T-helper 1 cell treated with Interleukin-12 subunit alpha and Interleukin-12 subunit beta and Interleukin-4 antibody, amounts not matched to agents 30 μg/mL and 1 μg/mL, for 36 hours (primary cell): Measurements from ENCODE around the gene MSLN.

Experiments
- H3K27ac Mint-ChIP-seq: one replicate; pipeline ENCODE4 v1.8.0; 2021; ENCODE audit warnings: mild to moderate bottlenecking, mixed read lengths
- H3K27me3 Mint-ChIP-seq: one replicate; pipeline ENCODE4 v1.8.0; 2021; ENCODE audit warnings: low read depth, mixed read lengths
- H3K36me3 Mint-ChIP-seq: one replicate; pipeline ENCODE4 v1.8.0; 2021; ENCODE audit warnings: low read depth, mixed read lengths
- H3K4me1 Mint-ChIP-seq: one replicate; pipeline ENCODE4 v1.8.0; 2021; ENCODE audit warnings: low read depth, mixed read lengths
- H3K4me3 Mint-ChIP-seq: one replicate; pipeline ENCODE4 v1.8.0; 2021; ENCODE audit warnings: mild to moderate bottlenecking, moderate library complexity, mixed read lengths
- H3K9me3 Mint-ChIP-seq: one replicate; pipeline ENCODE4 v1.8.0; 2021; ENCODE audit warnings: mixed read lengths

Gene MSLN

DNA sequence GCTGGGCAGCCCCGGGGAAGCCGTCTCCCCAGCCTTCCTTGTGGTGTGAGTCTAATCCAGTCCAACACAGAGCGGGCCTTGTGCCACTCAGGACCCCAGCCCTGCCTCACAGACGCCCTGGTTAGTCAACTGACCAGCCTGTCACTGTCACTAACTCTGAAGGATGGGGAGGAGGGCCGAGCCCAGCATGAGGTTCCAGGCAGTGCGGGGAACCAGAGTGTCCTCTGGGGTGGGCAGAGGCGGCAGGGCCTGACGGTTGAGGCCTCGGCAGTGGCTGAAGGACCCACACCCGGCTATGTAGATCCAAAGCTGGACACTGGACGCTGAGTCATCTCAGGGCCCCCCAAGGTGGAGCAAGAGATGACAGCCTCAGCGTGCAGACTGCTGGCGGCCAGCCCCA lies 19.0 kb downstream of the MSLN start:
- Mint-ChIP-seq H3K36me3 (no peaks in the 10 kb centered on the region), H3K27ac (no peak overlapping the region), H3K4me1 (peaks cover 1% of the 10 kb centered on the region), H3K9me3 (no peaks in the 10 kb centered on the region), H3K4me3 (no peak overlapping the region), H3K27me3 (no peaks in the 10 kb centered on the region)

DNA sequence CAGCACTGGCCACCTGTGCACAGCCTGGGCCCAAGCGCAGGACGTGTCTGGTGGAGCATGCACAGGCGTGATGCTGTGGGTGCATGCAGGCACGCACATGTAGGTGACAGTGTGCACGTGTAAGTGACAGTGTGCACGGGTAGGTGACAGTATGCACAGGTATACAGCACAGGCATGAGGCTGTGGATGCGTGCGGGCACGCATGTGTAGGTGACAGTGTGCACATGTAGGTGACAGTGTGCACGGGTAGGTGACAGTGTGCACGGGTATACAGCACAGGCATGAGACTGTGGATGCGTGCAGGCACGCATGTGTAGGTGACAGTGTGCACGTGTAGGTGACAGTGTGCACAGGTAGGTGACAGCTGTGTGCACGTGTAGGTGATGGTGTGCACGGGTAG lies 19.8 kb downstream of the MSLN start:
- peaks cover 1% of the 10 kb centered on the region for H3K4me1 Mint-ChIP-seq
- no peak overlapping the region for H3K4me3 Mint-ChIP-seq
- H3K27ac Mint-ChIP-seq, result no peak overlapping the region
- no peaks in the 10 kb centered on the region for H3K36me3 Mint-ChIP-seq
- no peaks in the 10 kb centered on the region for H3K27me3 Mint-ChIP-seq
- no peaks in the 10 kb centered on the region for H3K9me3 Mint-ChIP-seq

DNA sequence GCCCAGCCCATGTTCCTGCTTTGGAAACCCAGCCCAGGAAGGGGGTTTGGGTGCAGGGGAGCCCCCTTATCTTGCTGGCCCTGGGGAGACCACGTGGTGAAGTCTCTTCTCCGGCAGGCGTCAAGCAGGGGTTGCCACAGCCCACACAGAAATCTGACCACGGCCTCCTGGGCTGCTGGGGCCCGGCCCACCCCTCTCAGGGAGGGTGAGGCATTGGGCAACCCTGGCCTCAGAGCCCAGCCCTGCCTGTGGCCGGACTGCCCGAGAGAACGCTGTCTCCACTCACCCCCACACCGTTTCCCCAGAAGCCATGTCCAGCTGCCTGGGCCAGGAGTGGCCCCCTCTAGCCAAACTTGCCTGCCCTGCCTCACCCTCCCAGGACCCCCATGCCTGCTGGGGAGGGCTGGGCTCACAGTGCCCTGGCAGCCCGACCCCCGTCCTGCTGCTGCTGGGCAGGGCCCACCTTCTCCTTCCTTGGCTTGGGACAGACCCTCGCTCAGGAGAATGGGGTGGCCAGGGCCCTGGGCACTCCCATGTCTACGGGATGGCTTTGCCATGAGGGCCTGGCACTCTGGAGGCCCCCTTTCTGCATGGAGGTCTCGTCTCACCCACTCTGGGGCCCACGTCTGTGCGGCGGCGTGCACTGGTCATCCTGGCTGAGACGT lies 20.9 kb downstream of the MSLN start:
- Mint-ChIP-seq H3K27ac (no peak overlapping the region), H3K27me3 (no peaks in the 10 kb centered on the region), H3K4me3 (no peak overlapping the region), H3K36me3 (no peaks in the 10 kb centered on the region), H3K9me3 (no peaks in the 10 kb centered on the region), H3K4me1 (peaks cover 1% of the 10 kb centered on the region)

DNA sequence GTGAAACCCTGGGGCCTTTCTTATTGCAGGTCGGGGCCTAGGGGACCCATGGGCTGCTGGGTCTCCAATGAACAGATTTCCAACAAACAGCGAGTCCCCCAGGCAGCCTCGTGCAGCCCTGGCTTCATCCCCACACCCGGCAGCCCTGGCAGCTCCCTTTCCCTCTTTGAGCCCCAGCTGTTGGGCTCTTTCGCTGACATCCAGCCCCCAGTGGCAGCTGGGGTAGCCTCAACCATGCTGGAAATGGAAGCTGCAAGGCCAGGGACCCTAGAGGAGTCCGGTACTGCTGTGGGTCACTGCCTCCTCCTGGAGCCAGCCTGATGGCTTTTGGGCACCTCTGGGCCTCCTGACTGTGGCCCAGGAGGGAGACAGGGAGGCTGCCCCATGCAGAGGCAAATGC lies 21.7 kb downstream of the MSLN start:
- Mint-ChIP-seq H3K4me1 (peaks cover 1% of the 10 kb centered on the region), H3K27me3 (no peaks in the 10 kb centered on the region), H3K4me3 (no peak overlapping the region), H3K27ac (no peak overlapping the region), H3K36me3 (no peaks in the 10 kb centered on the region), H3K9me3 (no peaks in the 10 kb centered on the region)

DNA sequence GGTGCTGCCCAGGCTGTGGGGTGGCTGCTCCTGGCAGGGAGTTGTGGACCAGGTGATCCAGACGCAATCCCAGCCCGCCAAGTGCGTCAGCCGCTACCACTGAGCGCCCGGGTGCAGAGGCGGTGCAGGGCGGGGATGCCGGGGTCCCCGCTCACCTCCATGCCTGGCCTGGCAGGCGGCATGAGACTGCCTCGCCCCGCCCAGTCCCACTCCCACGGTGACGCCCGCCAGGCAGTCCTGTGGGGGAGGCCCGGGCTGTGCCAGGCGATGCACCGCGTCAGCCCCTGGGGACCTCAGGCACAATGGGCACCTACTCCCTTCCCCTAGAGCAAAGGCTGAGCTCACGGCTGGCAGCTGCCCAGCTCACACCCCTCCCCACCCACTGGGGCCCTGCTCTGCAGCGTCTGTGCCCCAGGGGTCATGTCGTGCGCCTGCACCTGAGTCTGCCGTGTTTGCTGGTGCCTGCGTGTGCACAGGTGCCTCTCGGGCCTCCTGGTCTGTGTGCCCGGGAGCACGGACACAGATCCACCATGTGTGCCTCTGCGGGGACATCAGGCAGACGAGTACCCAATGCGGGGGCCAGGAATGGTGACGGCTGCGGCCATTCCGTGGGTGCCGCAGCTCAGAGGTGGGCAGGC lies 22.4 kb downstream of the MSLN start:
- H3K4me1 Mint-ChIP-seq, result no peaks in the 10 kb centered on the region
- no peaks in the 10 kb centered on the region for H3K27me3 Mint-ChIP-seq
- no peak overlapping the region for H3K27ac Mint-ChIP-seq
- H3K36me3 Mint-ChIP-seq, result no peaks in the 10 kb centered on the region
- H3K9me3 Mint-ChIP-seq, result no peaks in the 10 kb centered on the region
- H3K4me3 Mint-ChIP-seq, result no peak overlapping the region

DNA sequence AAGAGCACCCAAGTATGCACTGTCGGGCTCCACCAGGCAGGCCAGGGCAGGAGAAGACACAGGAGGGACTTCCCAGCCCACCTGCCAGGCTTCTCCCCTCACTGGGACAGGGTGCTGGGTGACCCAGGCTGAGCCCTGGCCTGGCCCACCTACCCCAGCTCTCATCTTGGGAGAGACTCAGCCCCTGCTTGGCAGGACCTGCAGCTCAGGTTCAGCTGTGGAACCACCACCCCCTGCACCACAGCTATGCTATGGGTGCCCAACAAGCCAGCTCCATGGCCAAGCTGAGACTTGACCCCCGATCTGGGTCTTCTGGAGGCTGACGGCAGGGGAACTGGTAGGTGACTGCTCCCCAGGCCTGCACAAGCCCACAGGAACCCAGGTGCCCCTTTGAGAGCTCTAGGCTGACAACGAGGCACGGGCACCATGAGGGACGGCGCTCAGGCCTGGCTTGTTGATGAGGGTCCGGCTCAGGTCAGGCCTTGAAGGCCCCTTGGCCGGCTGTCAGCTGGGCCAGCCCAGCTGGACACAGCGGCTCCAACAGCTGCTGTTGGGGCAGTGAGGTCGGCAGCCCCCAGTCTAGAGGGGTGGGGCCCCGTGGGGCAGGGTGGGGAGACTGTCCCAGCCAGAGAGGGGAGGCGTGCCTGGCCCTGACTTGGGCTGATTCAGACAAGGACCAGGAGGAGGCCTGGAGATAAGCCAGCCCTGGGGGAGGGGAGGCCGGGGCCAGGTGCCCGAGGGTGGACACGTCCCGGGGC lies 23.0 kb downstream of the MSLN start:
- no peaks in the 10 kb centered on the region for H3K9me3 Mint-ChIP-seq
- no peak overlapping the region for H3K4me3 Mint-ChIP-seq
- H3K36me3 Mint-ChIP-seq, result no peaks in the 10 kb centered on the region

DNA sequence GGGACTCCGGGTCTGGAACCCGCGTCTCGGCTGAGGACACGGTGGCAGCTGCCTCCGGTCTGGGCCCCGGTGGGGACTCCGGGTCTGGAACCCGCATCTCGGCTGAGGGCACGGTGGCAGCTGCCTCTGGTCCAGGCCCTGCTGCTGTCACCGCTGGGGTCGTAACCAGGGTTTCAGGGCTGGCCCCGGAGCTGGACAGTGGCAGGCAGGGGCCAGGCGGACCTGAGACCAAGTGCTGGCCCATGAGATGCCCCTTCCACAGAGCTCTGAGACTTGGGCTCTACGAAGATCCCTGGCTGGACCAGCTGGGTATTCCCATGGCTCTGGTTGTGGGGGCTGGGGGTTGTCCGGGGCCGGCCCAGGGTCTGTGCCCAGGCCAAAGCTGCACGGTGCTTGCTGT lies 23.9 kb downstream of the MSLN start:
- no peaks in the 10 kb centered on the region for H3K4me1 Mint-ChIP-seq
- H3K9me3 Mint-ChIP-seq, result no peaks in the 10 kb centered on the region
- no peak overlapping the region for H3K4me3 Mint-ChIP-seq
- H3K36me3 Mint-ChIP-seq, result no peaks in the 10 kb centered on the region
- no peak overlapping the region for H3K27ac Mint-ChIP-seq
- H3K27me3 Mint-ChIP-seq, result no peaks in the 10 kb centered on the region

More for the DNA sequence above, 23.0 kb downstream of the MSLN start:
- H3K27me3 Mint-ChIP-seq, result no peaks in the 10 kb centered on the region
- H3K27ac Mint-ChIP-seq, result no peak overlapping the region
- no peaks in the 10 kb centered on the region for H3K4me1 Mint-ChIP-seq

DNA sequence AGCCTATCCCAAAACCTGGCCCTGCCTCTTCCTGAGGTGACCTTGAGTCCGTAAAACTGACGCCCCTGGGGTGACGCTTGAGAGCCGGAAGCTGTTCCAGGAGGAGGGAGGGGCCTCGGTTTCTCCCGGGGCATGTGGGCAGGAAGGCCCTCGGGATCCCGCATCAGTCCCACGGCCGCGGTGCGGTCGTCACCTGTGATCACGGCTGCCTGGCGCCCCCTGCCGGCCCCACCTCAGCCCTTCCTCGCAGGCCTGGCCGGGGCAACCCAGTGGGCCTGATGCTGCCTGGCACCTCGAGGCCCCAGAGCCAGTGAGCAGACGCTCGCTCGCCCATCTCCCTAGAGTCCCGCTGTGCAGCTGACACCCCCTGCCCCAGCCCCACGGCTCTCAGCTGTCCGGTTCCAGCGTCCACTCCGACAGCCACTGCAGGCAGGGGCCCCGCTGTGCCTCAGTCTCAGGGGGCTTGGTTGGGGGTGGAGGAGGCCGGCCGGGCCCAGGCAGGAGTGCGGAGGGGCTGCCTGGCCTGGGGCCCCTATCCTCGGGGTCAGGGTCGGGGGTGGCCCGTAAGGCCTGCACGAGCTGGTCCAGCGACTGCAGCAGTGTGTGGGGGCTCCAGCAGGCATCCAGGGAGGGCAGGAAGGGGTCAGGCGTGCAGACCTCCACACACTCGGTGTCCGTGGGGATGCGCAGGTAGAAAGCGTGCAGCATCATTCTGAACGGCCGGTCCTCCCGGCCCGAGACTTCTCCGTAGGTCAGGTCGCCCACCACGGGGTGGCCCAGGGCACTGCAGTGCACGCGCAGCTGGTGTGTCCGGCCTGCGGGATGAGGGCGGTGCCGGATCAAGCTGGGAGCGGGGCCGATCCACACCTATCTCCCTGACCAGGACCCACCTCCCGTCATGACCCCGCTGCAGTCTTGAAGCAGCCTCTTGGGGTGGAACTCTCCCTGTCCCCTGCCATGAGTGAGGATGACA lies 25.3 kb downstream of the MSLN start:
- no peaks in the 10 kb centered on the region for H3K36me3 Mint-ChIP-seq
- H3K27me3 Mint-ChIP-seq, result no peaks in the 10 kb centered on the region
- H3K4me3 Mint-ChIP-seq, result peak overlapping the region; percentile 58
- H3K9me3 Mint-ChIP-seq, result no peaks in the 10 kb centered on the region
- no peak overlapping the region for H3K27ac Mint-ChIP-seq
- no peaks in the 10 kb centered on the region for H3K4me1 Mint-ChIP-seq

DNA sequence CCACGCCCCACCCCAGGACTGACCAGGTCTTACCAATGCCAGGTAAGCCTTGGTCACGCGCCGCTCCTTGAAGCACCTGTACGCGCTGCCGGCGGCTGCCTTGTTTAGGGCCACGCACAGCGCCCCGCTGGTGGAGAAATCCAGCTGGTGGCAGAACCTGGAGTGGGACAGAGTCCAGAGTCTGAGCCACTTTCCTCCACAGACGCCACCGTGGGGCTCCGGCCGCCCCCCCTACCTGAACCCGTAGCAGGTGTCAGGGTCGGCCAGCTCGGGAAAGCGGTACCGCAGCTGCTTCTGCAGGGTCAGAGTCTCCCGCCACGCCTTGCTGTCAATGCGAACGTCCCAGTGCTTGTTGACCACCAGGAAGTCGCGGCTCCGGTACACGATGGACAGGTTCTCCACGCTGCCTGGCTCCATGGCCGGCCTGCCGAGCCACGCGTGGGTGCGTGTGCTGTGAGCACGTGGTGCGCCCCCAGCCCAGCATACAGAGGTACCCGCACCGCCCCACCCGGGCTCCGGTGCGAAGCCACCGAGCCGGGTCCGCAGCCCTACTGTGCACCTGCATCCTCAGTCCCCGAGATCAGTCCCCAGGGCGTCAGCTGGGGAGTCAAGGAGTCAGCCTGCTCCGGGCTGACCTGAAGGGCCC lies 26.9 kb downstream of the MSLN start:
- H3K4me1 Mint-ChIP-seq, result no peaks in the 10 kb centered on the region
- peak overlapping the region; percentile 77 for H3K27ac Mint-ChIP-seq
- no peaks in the 10 kb centered on the region for H3K9me3 Mint-ChIP-seq
- peak overlapping the region; percentile 86 for H3K4me3 Mint-ChIP-seq
- H3K36me3 Mint-ChIP-seq, result peaks cover 6% of the 10 kb centered on the region
- H3K27me3 Mint-ChIP-seq, result no peaks in the 10 kb centered on the region

DNA sequence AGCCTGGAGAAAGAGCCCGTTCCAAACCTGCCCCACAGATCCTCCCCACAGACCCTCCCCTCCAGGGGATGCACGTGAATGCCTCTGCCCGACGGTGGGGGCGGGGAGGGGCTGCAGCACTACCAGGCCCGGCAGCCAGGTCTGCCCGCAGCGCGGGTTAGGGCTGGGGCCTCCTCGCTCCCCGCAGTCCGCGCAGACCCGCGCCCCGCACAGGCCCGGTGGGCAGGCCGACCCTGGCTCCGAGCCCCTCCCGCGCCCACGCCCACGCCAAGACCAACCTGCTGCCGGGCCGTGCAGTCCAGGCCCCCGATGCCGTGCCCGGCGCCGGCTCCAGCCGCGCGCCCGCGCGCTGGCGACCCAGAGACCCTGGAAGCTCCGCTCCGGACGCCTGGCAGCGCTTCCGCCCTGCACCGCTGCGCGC lies 27.5 kb downstream of the MSLN start, which contains the start of gene RPUSD1:
TSS of gene RPUSD1 (minus strand) at position 404 of the 421 bp plus-strand sequence. CDS start 644 bp downstream, outside the sequence.
- no peaks in the 10 kb centered on the region for H3K4me1 Mint-ChIP-seq
- peaks cover 6% of the 10 kb centered on the region for H3K36me3 Mint-ChIP-seq
- peak within 1 kb of the TSS; percentile 77 for H3K27ac Mint-ChIP-seq
- H3K4me3 Mint-ChIP-seq, result peak within 1 kb of the TSS; percentile 86
- no peaks in the 10 kb centered on the region for H3K9me3 Mint-ChIP-seq
- no peaks in the 10 kb centered on the region for H3K27me3 Mint-ChIP-seq

DNA sequence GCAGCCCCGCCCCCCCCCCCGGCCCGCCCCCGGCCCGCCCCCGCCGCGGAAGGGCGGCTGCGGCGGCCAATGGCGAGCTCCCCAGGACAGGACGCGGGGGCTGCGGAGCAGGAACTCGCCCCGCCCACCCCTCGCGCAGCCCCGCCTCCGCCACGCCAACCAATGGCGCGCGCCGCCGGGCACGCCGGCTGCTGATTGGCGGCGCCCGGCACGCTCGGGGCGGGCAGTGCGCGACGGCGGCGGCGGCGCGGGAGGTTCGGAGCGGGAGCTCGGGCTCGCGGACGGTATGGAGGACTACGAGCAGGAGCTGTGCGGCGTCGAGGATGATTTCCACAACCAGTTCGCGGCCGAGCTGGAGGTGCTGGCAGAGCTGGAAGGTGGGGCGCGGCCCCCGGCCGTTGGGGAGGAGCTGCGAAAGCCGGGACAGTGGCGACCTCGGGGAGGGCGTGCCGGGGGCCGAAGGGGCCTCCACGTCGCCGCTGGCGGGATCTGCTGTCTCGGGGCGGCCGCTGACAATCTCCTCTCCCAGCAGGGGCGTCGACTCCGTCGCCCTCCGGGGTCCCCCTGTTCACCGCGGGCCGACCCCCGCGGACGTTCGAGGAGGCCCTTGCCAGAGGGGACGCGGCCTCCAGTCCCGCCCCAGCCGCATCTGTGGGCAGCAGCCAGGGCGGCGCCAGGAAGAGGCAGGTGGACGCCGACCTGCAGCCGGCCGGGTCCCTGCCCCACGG lies 28.0 kb downstream of the MSLN start, which contains the start of gene CHTF18:
TSS of gene CHTF18 (plus strand) at position 222 of the 728 bp plus-strand sequence. CDS start at position 287, 65 bp downstream.
- Mint-ChIP-seq H3K36me3 (peaks cover 6% of the 10 kb centered on the region), H3K27me3 (no peaks in the 10 kb centered on the region), H3K4me3 (peak within 1 kb of the TSS; percentile 86), H3K9me3 (no peaks in the 10 kb centered on the region), H3K27ac (peak within 1 kb of the TSS; percentile 77), H3K4me1 (no peaks in the 10 kb centered on the region)

DNA sequence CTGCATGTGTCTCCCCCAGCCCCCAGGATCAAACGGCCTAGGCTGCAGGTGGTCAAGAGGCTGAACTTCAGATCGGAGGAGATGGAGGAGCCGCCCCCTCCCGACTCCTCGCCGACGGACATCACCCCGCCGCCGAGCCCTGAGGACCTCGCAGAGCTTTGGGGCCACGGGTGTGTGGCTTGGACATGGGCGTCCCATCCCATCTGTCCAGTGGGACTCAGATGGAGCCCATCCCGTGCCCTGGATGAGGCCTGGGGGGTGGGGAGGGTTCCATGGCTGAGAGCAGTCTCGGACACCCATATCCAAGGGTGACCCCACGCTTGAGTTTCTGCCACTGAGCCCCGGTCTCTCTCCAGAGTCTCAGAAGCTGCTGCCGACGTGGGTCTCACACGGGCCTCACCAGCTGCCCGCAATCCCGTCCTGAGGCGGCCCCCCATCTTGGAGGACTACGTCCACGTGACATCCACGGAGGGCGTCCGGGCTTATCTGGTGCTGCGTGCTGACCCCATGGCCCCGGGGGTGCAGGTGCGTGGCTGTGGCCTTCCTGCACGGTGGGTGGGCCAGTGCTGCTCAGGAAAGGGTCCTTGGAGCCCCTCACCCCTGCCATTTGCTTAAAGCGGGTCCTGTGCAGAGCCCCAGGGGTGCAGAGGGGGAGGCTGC lies 28.8 kb downstream of the MSLN start:
- Mint-ChIP-seq H3K27me3 (no peaks in the 10 kb centered on the region), H3K4me1 (no peaks in the 10 kb centered on the region), H3K27ac (no peak overlapping the region), H3K36me3 (peaks cover 6% of the 10 kb centered on the region), H3K9me3 (no peaks in the 10 kb centered on the region), H3K4me3 (peak overlapping the region; percentile 25)

DNA sequence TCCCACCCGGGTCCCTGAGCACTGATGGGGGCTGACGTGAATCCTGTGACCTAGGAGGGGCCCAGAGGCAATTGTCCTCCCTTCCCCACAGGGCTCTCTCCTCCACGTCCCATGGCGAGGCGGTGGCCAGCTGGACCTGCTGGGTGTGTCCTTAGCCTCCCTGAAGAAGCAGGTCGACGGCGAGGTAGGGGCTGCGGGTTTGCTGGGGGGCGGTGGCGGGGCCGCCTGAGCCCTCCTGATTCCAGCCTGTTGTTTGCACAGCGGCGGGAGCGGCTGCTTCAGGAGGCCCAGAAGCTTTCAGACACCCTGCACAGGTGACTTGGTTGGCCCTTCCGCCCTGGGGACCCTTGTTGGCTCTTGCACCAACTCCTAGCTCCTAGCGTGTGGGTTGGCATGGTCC lies 29.6 kb downstream of the MSLN start:
- Mint-ChIP-seq H3K27ac (no peak overlapping the region), H3K4me1 (no peaks in the 10 kb centered on the region), H3K9me3 (no peaks in the 10 kb centered on the region), H3K36me3 (peaks cover 6% of the 10 kb centered on the region), H3K4me3 (peak overlapping the region; percentile 62), H3K27me3 (no peaks in the 10 kb centered on the region)
